GM10266 (cell line): ENCODE data around the gene IL25.

Source experiments
- DNase-seq: peaks from one replicate; pipeline ENCODE4 v3.0.0; 2012; ENCODE audit errors: extremely low spot score
- TF ChIP-seq, protein P1 (sequence below): IDR thresholded peaks from 2 replicates; pipeline ENCODE4 v1.5.1; 2012; ENCODE audit warnings: mild to moderate bottlenecking, low read depth; ENCODE audit not compliant: control insufficient read depth, insufficient read depth; ENCODE audit errors: missing control alignments

The IL25 gene

DNA sequence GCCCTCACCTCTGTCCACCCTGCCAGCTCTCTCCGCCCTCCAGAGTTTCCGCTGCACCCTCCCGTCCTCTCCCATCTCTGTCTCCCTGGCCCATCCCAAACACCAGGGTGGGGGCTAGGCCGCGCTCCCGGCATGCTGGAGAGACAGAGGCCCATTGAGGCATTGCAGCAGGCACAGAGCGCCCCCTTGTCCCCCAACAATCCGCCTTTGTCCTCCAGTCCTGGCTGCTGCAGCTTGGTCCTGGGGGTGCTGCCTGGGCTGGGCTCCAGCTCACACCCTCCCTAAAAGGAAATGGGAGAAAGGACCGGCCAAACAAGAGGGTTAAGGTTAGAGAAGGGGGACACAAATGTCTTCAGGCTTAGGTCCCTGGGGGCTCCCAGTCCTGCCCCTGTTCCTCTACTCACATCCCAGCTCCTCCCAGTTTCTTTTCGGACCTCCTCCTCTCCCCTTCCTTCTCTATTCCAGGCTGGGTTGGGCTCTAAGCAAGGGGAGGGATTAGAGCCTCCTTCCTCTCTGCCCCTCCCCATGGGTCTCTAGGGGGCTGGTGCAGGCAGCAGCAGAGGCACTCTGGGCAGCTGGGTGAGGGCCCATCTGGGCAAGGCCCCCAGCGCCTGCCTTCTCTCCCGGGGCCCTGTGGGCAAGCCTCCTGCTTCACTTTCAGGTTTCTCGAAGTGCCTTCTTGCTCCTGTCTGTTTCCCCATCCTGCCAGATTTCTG, 4.0 kb downstream of the IL25 start, which contains the start of gene CMTM5:
Gene CMTM5, plus strand, starts transcription at position 565 of the 716 bp plus-strand sequence. CDS start 206 bp downstream, outside the sequence.
- no peak for DNase-seq
- TF ChIP-seq, protein P1, sequence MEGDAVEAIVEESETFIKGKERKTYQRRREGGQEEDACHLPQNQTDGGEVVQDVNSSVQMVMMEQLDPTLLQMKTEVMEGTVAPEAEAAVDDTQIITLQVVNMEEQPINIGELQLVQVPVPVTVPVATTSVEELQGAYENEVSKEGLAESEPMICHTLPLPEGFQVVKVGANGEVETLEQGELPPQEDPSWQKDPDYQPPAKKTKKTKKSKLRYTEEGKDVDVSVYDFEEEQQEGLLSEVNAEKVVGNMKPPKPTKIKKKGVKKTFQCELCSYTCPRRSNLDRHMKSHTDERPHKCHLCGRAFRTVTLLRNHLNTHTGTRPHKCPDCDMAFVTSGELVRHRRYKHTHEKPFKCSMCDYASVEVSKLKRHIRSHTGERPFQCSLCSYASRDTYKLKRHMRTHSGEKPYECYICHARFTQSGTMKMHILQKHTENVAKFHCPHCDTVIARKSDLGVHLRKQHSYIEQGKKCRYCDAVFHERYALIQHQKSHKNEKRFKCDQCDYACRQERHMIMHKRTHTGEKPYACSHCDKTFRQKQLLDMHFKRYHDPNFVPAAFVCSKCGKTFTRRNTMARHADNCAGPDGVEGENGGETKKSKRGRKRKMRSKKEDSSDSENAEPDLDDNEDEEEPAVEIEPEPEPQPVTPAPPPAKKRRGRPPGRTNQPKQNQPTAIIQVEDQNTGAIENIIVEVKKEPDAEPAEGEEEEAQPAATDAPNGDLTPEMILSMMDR, result no peak

DNA sequence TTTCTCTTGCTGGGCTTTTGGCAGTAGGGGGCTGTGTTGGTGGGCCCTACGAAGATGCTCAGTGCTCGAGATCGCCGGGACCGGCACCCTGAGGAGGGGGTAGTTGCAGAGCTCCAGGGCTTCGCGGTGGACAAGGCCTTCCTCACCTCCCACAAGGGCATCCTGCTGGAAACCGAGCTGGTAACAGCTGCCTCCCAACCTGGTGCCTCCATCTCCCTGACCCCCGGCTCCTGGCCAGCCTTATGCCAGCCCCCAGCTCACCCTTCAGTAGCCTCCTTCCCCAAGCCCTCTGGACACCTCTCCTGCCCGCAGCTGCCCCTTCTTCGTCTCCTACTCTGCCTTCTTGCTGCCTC, 4.6 kb downstream of the IL25 start:
- no peak for DNase-seq
- TF ChIP-seq, protein P1, result no peak

DNA sequence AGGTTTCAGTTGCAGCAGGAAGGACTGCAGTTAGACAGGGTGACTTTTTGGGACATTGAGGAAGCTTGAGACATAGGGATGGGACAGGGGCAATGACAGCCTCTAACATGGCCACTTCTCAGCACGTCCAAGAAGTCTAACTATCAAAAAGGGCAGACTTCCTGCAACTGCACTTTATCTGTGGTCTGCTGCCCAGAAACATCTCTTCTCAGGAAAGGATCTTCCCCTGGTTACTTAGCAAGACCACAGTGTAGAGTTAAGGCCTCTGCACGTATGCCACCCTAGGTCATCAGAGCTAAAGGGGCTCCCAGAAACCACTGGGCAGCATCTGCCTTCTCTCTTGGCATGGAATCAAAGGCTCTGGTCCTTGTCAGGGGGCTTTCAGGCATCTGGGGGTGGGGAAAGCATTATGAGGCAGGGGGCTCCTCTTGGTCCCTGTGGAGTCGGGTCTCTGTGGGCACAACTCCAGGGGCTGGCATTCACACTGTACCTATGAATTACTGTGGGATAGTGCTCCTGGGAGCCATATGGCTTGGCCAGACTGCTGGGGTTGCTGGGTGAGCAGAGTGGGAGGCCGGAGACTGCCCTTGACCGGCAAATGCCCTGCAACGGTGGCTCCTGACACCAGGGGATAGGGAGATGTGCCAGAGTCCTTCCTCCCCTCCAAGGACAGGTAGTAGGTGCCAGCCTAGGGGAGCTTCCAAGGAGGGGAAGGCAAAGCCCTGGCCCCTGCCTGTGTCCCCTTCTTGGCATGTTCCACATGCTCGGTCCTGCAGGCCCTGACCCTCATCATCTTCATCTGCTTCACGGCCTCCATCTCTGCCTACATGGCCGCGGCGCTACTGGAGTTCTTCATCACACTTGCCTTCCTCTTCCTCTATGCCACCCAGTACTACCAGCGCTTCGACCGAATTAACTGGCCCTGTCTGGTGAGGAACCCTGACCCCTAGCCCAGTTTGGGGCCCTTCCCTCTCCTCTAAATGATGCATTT, 5.3 kb downstream of the IL25 start:
- DNase-seq, result no peak
- TF ChIP-seq, protein P1, result no peak

DNA sequence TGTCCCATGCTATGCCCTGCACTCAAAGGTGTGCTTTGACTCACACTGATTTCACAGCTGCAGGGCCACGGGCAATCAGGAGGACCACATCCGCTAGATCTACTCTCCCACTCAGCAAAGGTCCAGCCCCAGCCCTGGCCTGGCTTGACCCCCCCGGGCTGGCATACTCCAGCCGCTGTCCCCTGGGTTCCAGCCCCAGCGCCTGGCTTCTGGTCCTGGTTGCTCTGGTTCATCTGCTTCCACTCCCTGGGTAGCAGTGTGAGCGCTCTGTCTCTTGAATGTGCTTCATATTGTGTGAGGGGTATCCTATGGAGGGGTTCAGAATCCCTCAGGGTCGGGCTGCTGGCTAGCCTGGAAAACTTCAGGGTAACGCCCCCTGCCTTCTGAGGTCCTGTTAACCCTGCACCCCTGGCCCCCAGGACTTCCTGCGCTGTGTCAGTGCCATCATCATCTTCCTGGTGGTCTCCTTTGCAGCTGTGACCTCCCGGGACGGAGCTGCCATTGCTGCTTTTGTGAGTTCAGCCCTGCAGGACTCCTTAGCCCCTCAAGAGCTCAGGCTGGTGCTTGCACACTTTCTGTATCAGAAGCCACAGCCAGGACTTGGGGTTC, 6.1 kb downstream of the IL25 start:
- TF ChIP-seq, protein P1, result no peak
- no peak for DNase-seq

DNA sequence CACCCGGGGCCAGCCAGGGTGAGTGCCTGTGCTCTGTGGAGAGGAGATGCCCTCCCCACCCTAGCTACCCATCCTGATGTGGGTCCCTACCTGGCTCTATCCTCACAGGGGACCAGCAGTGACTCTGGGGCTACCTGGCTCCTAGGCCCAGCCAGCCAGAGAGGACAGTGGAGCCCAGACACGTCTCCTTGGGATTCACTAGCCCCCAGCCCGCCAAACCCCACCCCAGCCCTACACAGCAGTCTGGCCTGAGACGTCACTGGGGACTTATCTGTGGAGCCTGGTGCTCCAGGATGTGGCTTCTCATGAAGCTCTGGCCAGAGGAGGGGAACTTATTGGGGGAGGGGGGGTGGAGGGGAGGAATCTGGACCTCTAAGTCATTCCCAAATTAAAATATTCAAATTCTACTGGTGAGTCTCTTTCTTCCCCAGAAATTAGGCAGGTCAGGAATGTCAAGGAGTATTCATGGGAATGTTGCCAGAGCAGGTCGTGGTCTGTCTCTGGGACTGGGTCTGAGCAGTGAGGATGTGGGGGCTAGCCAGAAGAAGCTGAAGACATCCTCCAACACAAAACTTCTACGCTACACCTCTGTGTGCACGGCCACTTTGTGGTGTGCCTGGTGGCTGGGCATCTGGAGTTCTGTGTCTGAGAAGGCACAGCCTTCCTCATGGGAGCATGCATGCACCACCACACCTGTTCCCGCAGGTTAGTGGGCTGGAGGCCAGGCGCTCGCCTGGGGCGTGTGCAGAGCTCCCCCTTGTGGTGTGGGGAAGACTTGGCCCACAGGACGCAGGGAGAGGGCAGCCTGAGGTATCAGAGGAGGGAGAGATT, 7.0 kb downstream of the IL25 start:
- DNase-seq, result peak; percentile 81
- TF ChIP-seq, protein P1, result peak; percentile 94

DNA sequence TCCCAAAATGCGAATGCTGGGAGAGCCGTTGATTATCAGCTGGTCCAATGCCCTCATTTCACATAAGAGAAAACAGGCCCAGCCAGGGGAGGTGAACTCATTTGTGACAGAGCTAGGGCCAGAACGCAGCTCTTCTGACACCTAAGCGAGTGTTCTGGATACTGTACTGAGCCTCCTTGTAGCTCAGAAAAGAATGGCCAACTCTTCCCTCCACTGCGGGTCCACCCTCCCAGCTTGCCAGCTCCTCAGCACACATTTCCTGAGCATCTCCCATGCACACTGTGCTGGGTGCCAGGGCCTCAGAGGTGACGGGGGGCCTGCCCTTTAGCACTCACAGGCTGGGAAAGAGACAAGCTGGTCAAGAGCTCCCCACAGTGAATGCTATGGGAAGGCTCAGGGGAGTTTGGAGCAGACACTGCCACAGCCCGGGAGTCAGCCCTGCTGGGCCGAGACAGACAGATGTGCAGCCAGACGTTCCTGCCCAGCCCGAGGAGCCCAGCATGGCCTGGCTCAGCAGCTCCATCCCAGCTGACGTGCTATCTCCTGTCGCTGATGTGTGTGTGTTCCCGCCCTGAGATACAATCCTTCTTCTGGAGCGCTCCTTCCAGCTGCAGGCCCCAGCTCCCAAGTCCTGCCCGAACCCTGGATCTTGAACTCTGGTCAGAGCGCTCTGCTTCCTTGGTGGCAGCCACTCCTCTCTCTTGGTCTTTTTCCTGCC, 7.7 kb downstream of the IL25 start:
- no peak for DNase-seq
- TF ChIP-seq, protein P1, result no peak
